ENCODE data around the gene LDLRAD4. TPM values are rescaled to one million over a fixed set of nuclear protein-coding genes. Genes with fewer than 3 reads are reported as not detected.
A peak's percentile ranks its signal among the peaks of the same experiment; 100 is the strongest.

Gene LDLRAD4
- total RNA-seq, 4 donors from 2014 or later: 20.4 to 40.4 (median 35.3) TPM

- Histone ChIP-seq H3K36me3 (no peaks in the 10 kb centered on the region), H3K27me3 (no peaks in the 10 kb centered on the region), H3K4me1 (peaks cover 44 to 49% (median 44%) of the 10 kb centered on the region in 4 donors), H3K4me3 (peak overlapping the region; percentile 18 to 36 (median 24)), H3K9me3 (no peaks in the 10 kb centered on the region), H3K27ac (replicated peaks in 1 of 4) (peak overlapping the region in 2 of 4 donors; percentile 7 to 9)
- intact Hi-C loops (cut with DNase I): loop anchor here (5.0 kb wide), 1 partner anchor 230 kb away; the partner anchor contains the start of gene LDLRAD4
- TF ChIP-seq POLR2AphosphoS5 (IDR thresholded peaks at IDR 0.05) (peak; percentile 28 to 37), EP300 (IDR thresholded peaks at IDR 0.05) (no peak), POLR2A (IDR thresholded peaks at IDR 0.05; ENCODE audit: low read depth) (no peak), CTCF (IDR thresholded peaks at IDR 0.05) (no peak)
- WGBS: 56% methylated on average over 22 of the region's 22 CpGs
- no peak for DNase-seq (ENCODE audit: extremely low spot score)
Observed at GRCh38 chr18:13447621-13448334, 229.2 kb downstream of the LDLRAD4 start.

- Histone ChIP-seq H3K27me3 (no peaks in the 10 kb centered on the region), H3K4me3 (no peak overlapping the region), H3K36me3 (no peaks in the 10 kb centered on the region), H3K27ac (replicated peaks in 1 of 4) (no peak overlapping the region), H3K4me1 (peaks cover 43 to 54% (median 47%) of the 10 kb centered on the region in 4 donors), H3K9me3 (no peaks in the 10 kb centered on the region)
- intact Hi-C loops (cut with DNase I): loop anchor here (5.0 kb wide), 1 partner anchor 231 kb away; the partner anchor contains the start of gene LDLRAD4
- DNase-seq (ENCODE audit: extremely low spot score): no peak
- no peak for TF ChIP-seq POLR2AphosphoS5 (IDR thresholded peaks at IDR 0.05)
- no peak for TF ChIP-seq POLR2A (IDR thresholded peaks at IDR 0.05; ENCODE audit: low read depth)
- TF ChIP-seq CTCF (IDR thresholded peaks at IDR 0.05): no peak
- no peak for TF ChIP-seq EP300 (IDR thresholded peaks at IDR 0.05)
- WGBS: 91% methylated on average over 19 of the region's 19 CpGs
Observed at GRCh38 chr18:13448335-13448795, 229.8 kb downstream of the LDLRAD4 start.

- 100% methylated on average over 7 of the region's 9 CpGs for WGBS
- DNase-seq (ENCODE audit: extremely low spot score): no peak
- H3K4me3 ChIP-seq: no peak overlapping the region
- H3K27me3 ChIP-seq: no peaks in the 10 kb centered on the region
- H3K9me3 ChIP-seq: no peaks in the 10 kb centered on the region
- TF ChIP-seq EP300 (IDR thresholded peaks at IDR 0.05) (no peak), CTCF (IDR thresholded peaks at IDR 0.05) (no peak), POLR2AphosphoS5 (IDR thresholded peaks at IDR 0.05) (no peak), POLR2A (IDR thresholded peaks at IDR 0.05; ENCODE audit: low read depth) (no peak)
- peaks cover 43 to 54% (median 51%) of the 10 kb centered on the region in 4 donors for H3K4me1 ChIP-seq
- intact Hi-C loops (cut with DNase I): loop anchor here (5.0 to 10.0 kb wide), 2 partner anchors 65 to 232 kb away; partner anchors contain the start of gene LDLRAD4
- H3K36me3 ChIP-seq: no peaks in the 10 kb centered on the region
- H3K27ac ChIP-seq (replicated peaks in 1 of 4): no peak overlapping the region
Observed at GRCh38 chr18:13449651-13450050, 231.1 kb downstream of the LDLRAD4 start.

DNA sequence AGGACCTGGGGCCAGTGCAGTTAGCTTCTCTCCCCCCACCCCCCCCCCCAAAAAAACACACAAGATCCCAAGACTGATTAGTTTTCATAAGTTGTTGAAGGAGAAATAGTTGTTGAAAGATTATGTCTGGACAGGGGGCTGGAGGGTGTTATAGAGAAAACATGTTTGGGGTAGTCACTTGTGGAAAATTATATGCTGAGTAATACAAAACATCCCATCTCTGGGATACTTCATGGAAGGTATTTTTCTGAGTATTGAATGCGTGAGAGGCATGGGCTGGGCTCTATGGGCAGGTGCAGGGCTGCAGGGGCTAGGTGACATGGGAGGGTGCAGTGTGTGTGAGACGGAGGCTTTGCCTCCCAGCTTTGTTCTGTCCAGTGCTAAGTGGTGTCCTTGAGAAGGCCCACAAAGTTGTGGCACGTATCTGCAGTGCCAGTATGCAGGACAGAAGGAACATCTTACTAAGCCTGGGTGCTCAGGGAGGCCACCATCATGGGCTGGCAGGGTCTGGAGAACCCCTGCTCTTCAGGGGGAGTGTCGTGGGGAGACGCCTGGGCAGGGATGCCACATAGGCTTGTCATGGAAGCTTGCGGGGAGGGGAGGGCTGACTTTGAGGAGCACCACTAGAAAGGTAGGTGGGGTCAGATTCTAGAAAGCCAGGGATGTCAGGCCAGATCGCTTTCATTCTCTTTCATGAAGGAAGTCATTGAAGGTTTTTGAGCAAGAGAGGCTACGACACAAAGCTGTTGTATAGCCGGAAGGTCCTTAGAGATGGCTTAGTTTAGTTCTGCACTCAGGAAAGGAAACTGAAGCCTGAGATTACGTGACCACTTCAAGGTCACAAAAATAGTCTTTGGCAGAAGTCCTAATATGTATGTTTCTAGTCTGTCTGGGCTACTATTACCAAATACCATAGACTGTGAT, 232.0 kb downstream of the LDLRAD4 start:
- TF ChIP-seq POLR2A (IDR thresholded peaks at IDR 0.05; ENCODE audit: low read depth): no peak
- TF ChIP-seq CTCF (IDR thresholded peaks at IDR 0.05): no peak
- no peak for TF ChIP-seq POLR2AphosphoS5 (IDR thresholded peaks at IDR 0.05)
- intact Hi-C loops (cut with DNase I): loop anchor here (10.0 kb wide), 1 partner anchor 64 kb away; no protein-coding TSS in a partner anchor
- H3K4me3 ChIP-seq: no peak overlapping the region
- peaks cover 47 to 61% (median 53%) of the 10 kb centered on the region in 4 donors for H3K4me1 ChIP-seq
- H3K27me3 ChIP-seq: no peaks in the 10 kb centered on the region
- H3K27ac ChIP-seq (replicated peaks in 1 of 4): no peak overlapping the region
- DNase-seq (ENCODE audit: extremely low spot score): no peak
- no peaks in the 10 kb centered on the region for H3K9me3 ChIP-seq
- WGBS: 85% methylated on average over 10 of the region's 10 CpGs
- H3K36me3 ChIP-seq: no peaks in the 10 kb centered on the region
